Head of caudate nucleus (tissue), 42 donors: ENCODE data around the gene OBI1.
"Not testable (repeated sequence)": the region's sequence is repeated elsewhere in the genome, so short reads cannot be mapped to it uniquely, and the experiment has no call there.

Experiments used
- DNase-seq, 42 donors: peaks; one replicate each; pipeline versions ENCODE4 v3.0.0 to v3.0.0-alpha.2; 2020 to 2021; ENCODE audit warnings: mixed read lengths in 7 of 42
- intact Hi-C: fragments of 100-400 bp; cut with DNase I; formaldehyde crosslinking; loops from one replicate; pipeline ENCODE4 v1.15.0; 2022

OBI1 gene

DNA sequence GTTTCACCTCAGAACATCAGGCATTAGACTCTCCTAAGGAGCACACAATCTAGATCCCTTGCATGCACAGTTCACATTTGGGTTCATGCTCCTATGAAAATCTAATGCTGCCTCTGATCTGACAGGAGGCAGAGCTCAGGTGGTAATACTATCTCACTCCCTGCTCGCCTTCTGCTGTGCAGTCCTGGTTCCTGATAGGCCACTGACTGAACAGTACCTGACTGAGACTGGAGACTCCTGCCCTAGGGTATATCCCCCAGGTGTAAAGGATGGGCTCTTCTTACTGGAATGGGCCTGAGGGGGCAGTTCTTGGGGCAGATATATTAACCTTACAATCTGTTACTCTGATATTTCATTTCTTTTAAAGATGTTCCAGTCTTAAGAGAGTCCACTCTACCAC, 6.3 kb downstream of the OBI1 start:
- intact Hi-C loops: loop anchor here (10.0 kb wide), 1 partner anchor 48 kb away; the partner anchor contains the start of gene POU4F1
- DNase-seq: no peak

DNA sequence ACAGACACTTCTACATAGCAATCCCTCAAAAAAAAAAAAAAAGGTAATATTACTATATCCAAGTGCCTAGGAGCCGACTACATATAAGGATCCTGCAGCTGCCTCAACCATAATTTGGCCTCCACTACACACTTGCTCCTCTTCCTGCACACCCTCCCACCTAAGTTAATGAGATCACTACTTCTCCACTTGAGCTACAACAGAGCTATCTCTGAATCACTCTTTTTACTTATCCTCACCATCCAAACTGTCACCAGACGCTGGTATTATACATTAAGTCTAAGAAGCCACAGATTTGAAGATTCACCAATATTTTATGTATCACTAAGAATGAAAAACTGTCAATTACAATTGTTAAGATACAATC, 8.3 kb downstream of the OBI1 start:
- intact Hi-C loops: loop anchor here (10.0 kb wide), 1 partner anchor 46 kb away; the partner anchor contains the start of gene POU4F1
- peak in 2 of 42 donors; percentile 8 to 25 for DNase-seq

DNA sequence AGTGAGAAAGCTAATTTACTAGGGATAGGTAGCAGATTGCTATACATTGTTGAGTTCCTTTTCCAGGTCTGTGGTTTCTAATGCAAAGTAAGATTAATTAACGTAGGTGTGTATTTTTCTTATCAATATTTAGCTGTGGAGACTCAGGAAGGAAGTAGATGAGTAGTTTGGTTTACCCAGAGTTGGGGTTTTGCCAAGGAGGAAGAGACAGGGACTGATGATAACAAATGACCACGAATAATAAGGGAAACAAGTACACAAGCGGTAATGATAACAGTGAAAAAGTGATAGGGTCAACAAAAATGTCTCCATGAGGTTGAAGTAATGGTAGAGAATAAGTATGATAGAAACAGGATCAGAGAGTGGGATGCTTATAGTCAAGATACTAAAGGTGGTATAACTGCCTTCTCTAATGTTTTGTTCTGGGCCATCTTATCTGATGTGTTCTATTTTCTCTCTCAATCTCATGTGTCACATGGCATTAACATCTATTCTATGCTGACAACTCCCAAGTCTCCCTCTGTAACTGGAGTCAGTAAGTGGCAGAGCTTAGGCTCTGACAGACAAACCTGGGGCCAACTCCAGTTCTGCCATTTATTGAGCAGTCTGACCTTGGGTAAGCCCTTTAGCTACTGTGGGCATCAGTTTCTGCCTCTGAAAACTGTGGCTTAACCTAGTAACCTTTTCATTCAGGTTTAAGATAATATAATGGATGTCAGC, 8.8 kb downstream of the OBI1 start:
- no peak for DNase-seq
- intact Hi-C loops: loop anchor here (10.0 kb wide), 1 partner anchor 45 kb away; the partner anchor contains the start of gene POU4F1

DNA sequence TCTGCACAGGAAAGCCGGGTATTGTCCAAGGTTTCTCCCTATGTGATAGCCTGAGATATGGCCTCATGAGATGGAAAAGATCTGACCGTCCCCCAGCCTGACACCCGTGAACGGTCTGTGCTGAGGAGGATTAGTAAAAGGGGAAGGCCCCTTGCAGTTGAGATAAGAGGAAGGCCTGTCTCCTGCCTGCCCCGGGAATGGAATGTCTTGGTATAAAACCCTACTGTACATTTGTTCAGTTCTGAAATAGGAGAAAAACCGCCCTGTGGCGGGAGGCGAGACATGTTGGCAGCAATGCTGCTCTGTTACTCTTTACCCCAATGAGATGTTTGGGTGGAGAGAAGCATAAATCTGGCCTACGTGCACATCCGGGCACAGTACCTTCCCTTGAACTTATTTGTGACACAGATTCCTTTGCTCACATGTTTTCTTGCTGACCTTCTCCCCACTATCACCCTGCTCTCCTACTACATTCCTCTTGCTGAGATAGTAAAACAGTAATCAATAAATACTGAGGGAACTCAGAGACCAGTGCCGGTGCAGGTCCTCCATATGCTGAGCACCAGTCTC, 11.8 kb downstream of the OBI1 start:
- DNase-seq, intact Hi-C loops: not testable (repeated sequence)

DNA sequence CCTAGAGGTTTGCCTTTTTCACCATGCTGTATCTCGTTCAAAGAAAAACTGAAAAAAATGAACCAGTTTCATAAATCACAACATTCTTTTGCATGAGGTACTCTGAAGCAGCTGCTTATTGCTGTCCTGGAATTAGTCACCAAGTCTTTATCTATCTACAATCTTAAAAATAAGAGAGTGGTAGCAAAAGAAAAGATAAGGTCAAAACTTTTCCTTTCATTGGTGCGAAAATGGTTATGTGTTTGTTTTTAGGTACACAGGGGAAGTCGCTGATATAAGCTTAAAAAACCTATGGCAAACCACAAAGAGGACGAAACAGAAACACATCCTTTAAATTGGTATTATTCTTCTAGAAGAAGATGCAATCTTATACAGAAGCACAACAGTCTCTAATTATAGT, 20.7 kb downstream of the OBI1 start:
- DNase-seq: no peak
- intact Hi-C loops: no loop called here

DNA sequence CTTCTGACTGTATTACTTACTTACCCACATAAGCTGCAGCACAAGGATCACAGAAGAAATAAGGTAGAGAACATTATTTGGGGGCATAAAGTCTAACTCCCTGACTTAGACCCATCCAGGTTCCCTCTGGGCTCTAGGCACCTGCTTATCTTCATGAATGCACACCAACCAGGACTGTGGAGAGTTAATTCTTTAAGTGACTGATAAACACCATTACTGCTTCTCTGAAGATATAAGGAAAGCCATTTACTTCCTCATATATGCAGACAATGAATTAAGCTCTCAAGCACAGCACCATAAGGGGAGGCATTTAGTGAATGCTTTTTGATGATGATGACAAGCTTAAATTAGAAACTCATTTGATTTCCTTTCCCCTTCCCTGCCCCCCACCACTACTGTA, 22.5 kb downstream of the OBI1 start:
- no peak for DNase-seq
- intact Hi-C loops: no loop called here

DNA sequence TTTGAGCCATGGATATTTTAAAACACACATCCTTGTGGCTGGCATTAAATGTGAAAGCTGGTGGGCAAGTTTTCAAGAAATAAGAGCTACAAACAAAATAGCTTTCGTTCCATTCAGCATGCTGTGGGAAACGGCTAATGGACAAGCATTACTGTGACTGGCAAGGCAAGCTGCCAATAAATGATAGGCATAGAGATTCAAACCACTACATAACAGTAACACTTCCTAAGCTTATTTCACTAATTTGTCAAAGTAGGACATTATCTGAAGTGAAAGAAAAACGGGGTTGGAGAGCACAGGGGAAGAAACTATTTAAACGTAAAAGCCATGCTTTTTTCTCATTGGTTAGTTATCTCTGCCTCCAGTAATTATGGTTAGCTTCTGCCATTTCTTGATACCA, 26.0 kb downstream of the OBI1 start:
- DNase-seq: no peak
- intact Hi-C loops: no loop called here

DNA sequence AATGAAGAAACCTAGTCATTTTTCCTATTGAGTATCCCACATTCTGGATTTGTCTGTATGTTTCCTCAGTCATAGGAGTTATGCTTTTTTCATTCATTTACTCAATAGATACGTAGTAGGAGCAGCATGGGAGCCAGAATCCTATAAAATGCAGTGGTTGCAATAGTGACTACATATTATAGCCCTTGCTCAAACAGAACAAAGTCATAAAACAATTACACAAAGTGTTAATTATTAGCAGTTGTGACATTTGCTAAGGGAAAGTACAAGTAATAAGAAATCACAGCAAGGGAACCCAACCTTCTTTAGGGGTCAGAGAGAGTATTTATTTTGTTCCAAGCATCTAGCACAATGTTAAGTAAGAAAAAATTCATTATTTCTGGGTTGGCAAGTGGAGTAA, 27.9 kb downstream of the OBI1 start:
- DNase-seq: no peak
- intact Hi-C loops: no loop called here

DNA sequence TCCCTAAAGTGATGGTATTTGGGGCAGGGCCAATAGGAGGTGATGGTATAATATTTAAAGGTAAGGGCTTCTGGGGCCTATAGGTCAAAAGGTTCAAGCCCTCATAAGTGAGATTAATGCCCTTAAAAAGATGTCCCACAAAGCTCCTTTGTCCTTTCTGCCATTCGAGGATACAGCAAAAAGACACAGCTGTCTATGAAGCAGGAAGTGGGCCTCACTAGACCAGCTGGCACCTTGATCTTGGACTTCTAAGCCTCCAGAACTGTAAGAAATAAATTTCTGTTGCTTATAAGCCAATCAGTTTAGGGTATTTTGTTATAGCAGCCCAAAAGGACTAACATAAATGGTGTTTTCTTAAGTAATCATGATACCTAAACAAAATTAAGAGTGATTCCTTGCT, 28.4 kb downstream of the OBI1 start:
- DNase-seq: no peak
- intact Hi-C loops: no loop called here

DNA sequence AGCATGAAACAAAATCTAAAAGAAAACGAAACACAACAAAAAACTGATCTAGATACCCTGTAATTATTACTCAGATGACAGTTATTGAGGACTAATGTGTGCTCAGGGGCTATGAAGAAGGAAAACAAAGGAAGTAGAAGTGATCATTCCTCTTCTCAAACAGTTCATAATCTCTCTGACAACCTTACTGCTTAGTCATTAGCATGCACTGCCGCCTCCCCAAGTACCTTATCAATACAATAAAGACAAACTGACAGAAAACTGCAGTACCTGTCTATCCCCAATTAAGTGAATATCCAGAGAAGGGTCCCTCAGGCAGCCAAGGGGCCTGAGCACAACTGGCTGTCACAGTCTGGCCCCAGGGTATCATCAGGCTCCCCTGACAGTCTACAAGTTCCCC, 33.6 kb downstream of the OBI1 start:
- intact Hi-C loops: no loop called here
- no peak for DNase-seq

DNA sequence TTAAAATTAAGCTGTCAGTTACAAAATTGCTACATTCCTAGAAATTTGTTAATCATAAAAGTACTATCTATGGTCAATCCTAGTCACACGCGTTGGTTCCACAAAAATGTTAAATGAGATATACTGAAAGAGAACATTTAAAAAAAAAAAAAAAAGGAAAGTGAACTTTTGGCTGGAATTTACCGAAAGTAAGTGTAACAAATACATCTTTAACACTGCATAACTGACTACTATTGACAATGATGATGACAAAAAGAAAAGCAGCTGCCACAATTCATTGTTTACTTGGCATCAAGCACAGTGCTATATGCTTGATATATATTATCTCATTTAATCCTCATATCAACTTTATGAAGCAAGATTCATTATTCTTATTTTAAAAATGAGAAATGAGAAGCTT, 35.8 kb downstream of the OBI1 start:
- intact Hi-C loops: no loop called here
- no peak for DNase-seq

DNA sequence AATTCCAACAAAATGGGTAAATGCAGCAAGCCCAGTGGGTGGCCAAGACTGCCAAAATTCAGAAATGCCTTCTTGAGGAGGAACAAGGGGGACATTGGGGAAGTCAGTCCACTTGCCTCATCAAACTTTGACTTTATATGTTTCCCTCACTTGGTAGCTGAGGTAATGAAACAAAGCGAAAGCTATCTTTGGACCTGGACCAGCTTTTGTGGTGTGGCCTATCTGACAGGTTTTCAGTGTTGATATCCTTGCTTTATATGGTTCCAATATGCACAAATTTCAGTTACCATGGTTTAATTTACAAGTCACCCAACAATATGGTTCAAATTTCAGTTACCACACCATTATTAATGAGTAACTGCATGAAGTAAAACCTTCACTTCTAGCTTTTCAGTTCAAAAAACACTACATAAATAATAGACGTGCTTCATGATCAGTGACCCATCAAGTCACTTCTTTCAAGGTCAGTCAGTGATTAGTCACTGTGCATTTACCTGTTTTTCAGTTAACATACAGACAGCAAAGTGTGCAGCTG, 38.0 kb downstream of the OBI1 start:
- no peak for DNase-seq
- intact Hi-C loops: no loop called here

DNA sequence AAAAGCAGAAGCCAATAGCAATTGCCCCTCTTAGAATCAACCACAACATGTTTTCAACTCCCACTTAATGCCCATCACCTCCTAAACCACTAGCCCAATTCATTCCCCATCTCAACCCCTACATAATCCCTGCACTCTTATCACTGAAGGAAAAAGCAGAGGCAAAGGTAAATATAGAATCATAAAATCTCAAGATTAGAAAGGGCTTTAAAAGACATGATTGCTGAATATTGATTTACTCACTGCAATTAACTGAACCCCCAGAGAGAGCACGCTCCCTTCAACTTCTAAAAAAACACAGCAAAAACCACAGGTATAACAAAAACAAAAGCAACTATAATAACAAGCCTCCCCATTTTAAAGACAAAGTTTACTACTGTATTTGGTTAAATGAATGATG, 40.5 kb downstream of the OBI1 start:
- DNase-seq: no peak
- intact Hi-C loops: no loop called here

DNA sequence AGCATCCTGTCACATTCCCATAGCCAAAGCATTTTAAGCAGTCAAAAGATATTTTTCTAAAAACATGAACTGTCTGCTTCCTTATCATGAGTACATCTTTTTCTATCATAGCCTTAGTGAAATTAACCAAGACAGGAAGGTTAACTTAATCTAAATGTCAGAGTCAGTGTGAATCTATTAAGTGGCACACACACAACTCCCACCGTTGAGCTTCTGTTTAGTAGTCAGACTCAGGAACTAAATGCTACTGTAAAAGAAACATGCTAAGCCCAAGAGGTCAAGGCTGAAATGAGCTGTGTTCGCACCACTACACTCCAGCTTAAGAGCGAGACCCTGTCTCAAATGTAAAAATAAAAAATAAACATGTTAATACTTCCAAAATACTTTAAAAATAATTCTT, 47.9 kb downstream of the OBI1 start:
- intact Hi-C loops: no loop called here
- DNase-seq: no peak

DNA sequence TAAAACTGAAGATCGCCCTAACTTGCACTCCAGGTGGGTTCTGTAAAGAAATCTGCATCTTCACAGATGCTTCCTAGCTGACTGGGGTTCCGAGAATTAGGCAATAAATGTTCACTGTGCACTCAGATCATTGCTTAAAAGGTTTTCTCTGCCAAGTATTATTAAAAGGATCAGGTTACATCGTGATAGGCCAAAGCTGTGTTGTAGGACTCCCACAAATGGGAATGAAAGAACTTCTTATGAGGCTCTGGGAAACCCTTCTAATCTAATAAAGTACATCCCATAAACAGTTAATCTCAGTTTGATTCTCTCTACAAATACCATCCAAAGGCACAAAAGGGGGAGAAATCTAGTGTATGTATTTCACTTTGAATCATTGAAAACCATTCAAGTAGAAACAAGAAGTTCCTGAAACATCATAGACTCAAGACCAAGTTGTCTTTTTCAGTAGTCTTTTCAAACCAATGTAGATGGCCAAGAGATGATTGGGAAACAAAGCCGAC, 48.5 kb downstream of the OBI1 start:
- intact Hi-C loops: no loop called here
- no peak for DNase-seq

DNA sequence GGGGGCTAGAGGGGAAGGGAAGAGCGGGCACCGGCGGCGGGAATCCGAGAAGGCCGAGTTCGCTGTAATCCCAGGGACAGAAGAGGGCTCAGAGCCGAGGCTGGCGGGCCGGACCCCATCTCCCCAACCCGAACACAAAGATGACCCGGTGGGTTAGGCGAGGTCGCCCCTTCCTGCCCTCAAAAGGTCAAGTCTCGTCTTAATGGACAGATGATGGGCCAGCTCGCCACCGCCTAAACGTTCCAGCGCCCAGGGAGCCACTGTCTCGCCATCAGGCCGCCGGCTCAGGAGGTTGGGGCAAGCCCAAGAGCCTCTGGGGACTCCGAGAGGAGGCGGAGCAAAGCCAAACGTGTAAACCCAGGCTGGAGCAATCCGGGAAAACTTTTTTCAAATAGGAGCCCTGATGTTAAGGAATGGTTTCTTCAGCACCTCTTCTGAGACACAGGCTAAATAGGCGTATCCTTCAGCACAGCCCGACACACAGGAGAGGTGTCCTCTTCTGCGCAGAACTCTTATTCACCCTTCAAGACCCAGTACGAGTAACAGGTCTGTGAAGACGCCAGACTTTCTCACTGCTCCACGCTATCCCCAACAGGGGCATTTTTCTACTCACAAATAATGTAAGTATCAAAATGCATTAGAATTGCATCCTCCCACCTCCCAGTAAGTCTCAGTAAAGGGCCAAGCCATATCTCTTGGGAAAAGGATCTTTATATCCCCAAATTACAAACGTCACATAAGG, 49.3 kb downstream of the OBI1 start:
- intact Hi-C loops: loop anchor here (10.0 kb wide), 1 partner anchor 45 kb away; the partner anchor contains the start of gene OBI1
- no peak for DNase-seq

DNA sequence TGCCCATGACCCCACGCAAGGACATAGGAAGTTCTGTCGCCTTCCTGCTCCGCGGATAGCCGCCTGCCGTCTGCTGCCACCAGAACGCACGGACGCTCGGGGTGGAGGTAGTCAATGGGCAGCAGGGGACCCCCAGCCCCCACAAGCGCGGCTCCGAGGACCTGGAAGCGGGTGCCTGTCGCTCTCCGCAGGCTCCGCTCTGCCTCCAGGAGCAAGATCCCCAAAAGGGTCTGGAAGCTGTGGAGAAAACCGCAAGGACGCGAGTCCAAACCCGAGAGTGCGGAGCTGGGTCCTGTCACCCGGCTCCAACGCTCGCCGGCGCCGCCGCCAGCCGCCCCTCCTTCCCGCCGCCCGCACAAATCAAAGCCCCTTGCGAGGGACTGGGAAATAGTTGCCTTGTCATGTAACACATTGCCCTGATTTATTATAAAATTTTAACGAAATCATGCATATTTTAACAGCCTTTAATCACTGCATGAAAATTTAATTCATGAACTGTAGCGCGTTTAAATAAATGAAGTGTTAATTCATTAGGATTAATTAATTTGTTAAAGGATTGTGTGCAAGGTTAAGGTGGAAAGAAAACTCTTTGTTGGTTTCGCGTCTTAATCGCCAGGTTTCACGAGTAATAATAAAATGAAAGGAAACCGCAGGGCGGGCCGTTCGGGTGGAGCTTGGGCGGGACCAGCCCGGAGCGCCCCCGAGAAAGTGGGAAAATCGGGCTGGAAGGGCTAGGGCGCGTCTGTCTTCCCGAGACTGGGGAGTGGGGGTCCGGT, 50.1 kb downstream of the OBI1 start:
- no peak for DNase-seq
- intact Hi-C loops: loop anchor here (10.0 kb wide), 1 partner anchor 46 kb away; the partner anchor contains the start of gene OBI1

DNA sequence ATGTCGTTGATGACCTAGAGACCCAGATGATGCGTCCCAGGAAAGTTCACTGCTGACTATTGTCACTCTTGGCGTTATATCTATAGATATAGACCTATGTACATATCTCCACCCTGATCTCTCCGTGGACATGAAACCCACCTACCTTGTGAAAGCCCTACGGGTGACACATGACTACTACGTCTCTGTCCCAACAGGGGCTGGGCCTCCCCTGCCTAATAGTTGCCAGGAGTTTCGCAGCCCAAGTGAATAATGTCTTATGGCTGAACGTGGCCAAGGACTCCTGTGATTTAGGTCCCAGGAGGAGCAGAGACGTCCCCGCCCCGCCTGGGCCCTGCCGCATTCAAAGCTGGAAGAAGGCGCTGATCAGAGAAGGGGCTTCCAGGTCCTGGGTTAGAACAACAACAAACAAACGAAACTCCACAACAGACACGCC, 50.7 kb downstream of the OBI1 start:
- intact Hi-C loops: loop anchor here (10.0 kb wide), 1 partner anchor 47 kb away; the partner anchor contains the start of gene OBI1
- no peak for DNase-seq
